Cardiac muscle cell (in vitro differentiated cells and primary cell): ENCODE data around the gene PPDPF. TPM values are rescaled to one million over a fixed set of nuclear protein-coding genes. Genes with fewer than 3 reads are reported as not detected.

Experiments
- DNase-seq, 2 donors: peaks; one replicate each; pipeline versions ENCODE4 v3.0.0 to v3.0.0-alpha.2; 2010 to 2017; ENCODE audit warnings: low read depth in 1 of 2, low spot score in 1 of 2
- H3K27ac ChIP-seq: fragments of 200-600 bp; sonication (generic); 2 replicates; pipeline ENCODE4 v1.5.1; 2016
- H3K27me3 ChIP-seq: fragments of 200-600 bp; sonication (generic); 2 replicates; pipeline ENCODE4 v1.6.0; 2016; ENCODE audit warnings: control low read depth
- H3K36me3 ChIP-seq: fragments of 200-600 bp; sonication (generic); 2 replicates; pipeline ENCODE4 v1.5.1; 2016; ENCODE audit warnings: control low read depth
- H3K4me1 ChIP-seq: fragments of 200-600 bp; sonication (generic); 2 replicates; pipeline ENCODE4 v1.8.1; 2017; ENCODE audit warnings: low read depth, mild to moderate bottlenecking, mixed run types
- H3K4me3 ChIP-seq: fragments of 200-600 bp; sonication (generic); 2 replicates; pipeline ENCODE4 v1.5.1; 2016; ENCODE audit warnings: mild to moderate bottlenecking
- H3K9me3 ChIP-seq: fragments of 200-600 bp; sonication (generic); 2 replicates; pipeline ENCODE4 v1.5.1; 2017; ENCODE audit warnings: low read depth, mild to moderate bottlenecking, control low read depth
- CTCF ChIP-seq: IDR thresholded peaks from 2 replicates; pipeline ENCODE4 v1.5.1; 2012; ENCODE audit warnings: low read depth, mild to moderate bottlenecking, low read length
- polyA plus RNA-seq: library from polyadenylated mRNA; unstranded; fragments of >200 nt; fragmentation: Nextera tagmentation; extraction: Ambion mirVana; gene quantifications from 2 replicates; pipeline ENCODE4 v1.2.1, GENCODE V29; 2016
- total RNA-seq: library from RNA; depleted of rRNA; stranded (reverse); fragments of >200 nt; gene quantifications from 2 replicates; pipeline ENCODE4 v1.2.3, GENCODE V29; 2016

The PPDPF gene
- total and polyA plus RNA-seq, 2 experiments from 2014 or later: 265 to 368 TPM

GRCh38 chr20:63481503-63481902 lies 39.1 kb upstream of the PPDPF start:
- Histone ChIP-seq H3K9me3 (no peaks in the 10 kb centered on the region), H3K36me3 (no peaks in the 10 kb centered on the region), H3K27ac (no peak overlapping the region), H3K4me1 (peaks cover 3% of the 10 kb centered on the region), H3K27me3 (peaks cover 8% of the 10 kb centered on the region), H3K4me3 (no peak overlapping the region)
- TF ChIP-seq CTCF: no peak
- DNase-seq: no peak

- no peak for DNase-seq
- peaks cover 8% of the 10 kb centered on the region for H3K27me3 ChIP-seq
- no peaks in the 10 kb centered on the region for H3K36me3 ChIP-seq
- no peak overlapping the region for H3K27ac ChIP-seq
- H3K4me3 ChIP-seq: no peak overlapping the region
- no peak for TF ChIP-seq CTCF
- H3K9me3 ChIP-seq: no peaks in the 10 kb centered on the region
- peaks cover 3% of the 10 kb centered on the region for H3K4me1 ChIP-seq
Observed at GRCh38 chr20:63482021-63482587, 38.5 kb upstream of the PPDPF start.

GRCh38 chr20:63483834-63484233 lies 36.7 kb upstream of the PPDPF start:
- Histone ChIP-seq H3K36me3 (peaks cover under 1% of the 10 kb centered on the region), H3K9me3 (no peaks in the 10 kb centered on the region), H3K27ac (no peak overlapping the region), H3K4me3 (no peak overlapping the region), H3K27me3 (no peaks in the 10 kb centered on the region), H3K4me1 (peaks cover 3% of the 10 kb centered on the region)
- DNase-seq: peak in 1 of 2 donors; percentile 35
- no peak for TF ChIP-seq CTCF

GRCh38 chr20:63484236-63484635 lies 36.3 kb upstream of the PPDPF start:
- no peak overlapping the region for H3K4me3 ChIP-seq
- H3K27me3 ChIP-seq: no peaks in the 10 kb centered on the region
- DNase-seq: no peak
- no peak overlapping the region for H3K27ac ChIP-seq
- H3K9me3 ChIP-seq: no peaks in the 10 kb centered on the region
- TF ChIP-seq CTCF: no peak
- peaks cover 4% of the 10 kb centered on the region for H3K36me3 ChIP-seq
- peaks cover 3% of the 10 kb centered on the region for H3K4me1 ChIP-seq

GRCh38 chr20:63484651-63485403 lies 35.7 kb upstream of the PPDPF start:
- Histone ChIP-seq H3K27ac (no peak overlapping the region), H3K9me3 (no peaks in the 10 kb centered on the region), H3K4me1 (peaks cover 3% of the 10 kb centered on the region), H3K27me3 (no peaks in the 10 kb centered on the region), H3K4me3 (no peak overlapping the region), H3K36me3 (peaks cover 9% of the 10 kb centered on the region)
- TF ChIP-seq CTCF: no peak
- no peak for DNase-seq
